KMS-11 (cell line): ENCODE results near the gene ARHGAP24.

Experiments
- H2AFZ ChIP-seq: fragments of 200-600 bp; sonication (generic); 2 replicates; pipeline ENCODE4 v1.6.1; 2016; ENCODE audit warnings: antibody characterized with exemption, mixed run types, low read depth
- H3K27ac ChIP-seq: fragments of 200-600 bp; sonication (generic); 2 replicates; pipeline ENCODE4 v1.6.1; 2016; ENCODE audit warnings: mild to moderate bottlenecking, mixed run types
- H3K27me3 ChIP-seq: fragments of 200-600 bp; sonication (generic); 2 replicates; pipeline ENCODE4 v1.6.1; 2017; ENCODE audit warnings: mild to moderate bottlenecking, low read depth, mixed run types, moderate library complexity; ENCODE audit not compliant: insufficient read depth
- H3K36me3 ChIP-seq: fragments of 200-600 bp; sonication (generic); 2 replicates; pipeline ENCODE4 v1.6.1; 2017; ENCODE audit warnings: mild to moderate bottlenecking, mixed run types; ENCODE audit not compliant: insufficient read depth
- H3K4me1 ChIP-seq: fragments of 200-600 bp; sonication (generic); 2 replicates; pipeline ENCODE4 v1.6.1; 2016; ENCODE audit warnings: mild to moderate bottlenecking, low read depth, mixed run types; ENCODE audit not compliant: poor library complexity, severe bottlenecking
- H3K4me2 ChIP-seq: fragments of 200-600 bp; sonication (generic); 2 replicates; pipeline ENCODE4 v1.7.0; 2016; ENCODE audit warnings: mild to moderate bottlenecking, mixed run types
- H3K4me3 ChIP-seq: fragments of 200-600 bp; sonication (generic); IDR thresholded peaks from 2 replicates; pipeline ENCODE4 v1.6.1; 2017; ENCODE audit warnings: low read depth, low read length, mixed read lengths; ENCODE audit not compliant: insufficient read depth
- H3K79me2 ChIP-seq: fragments of 200-600 bp; sonication (generic); 2 replicates; pipeline ENCODE4 v1.6.1; 2016; ENCODE audit warnings: low read depth, mixed run types; ENCODE audit not compliant: insufficient read depth
- H3K9ac ChIP-seq: fragments of 200-600 bp; sonication (generic); 2 replicates; pipeline ENCODE4 v1.6.1; 2016; ENCODE audit warnings: mild to moderate bottlenecking, mixed run types
- H4K20me1 ChIP-seq: fragments of 200-600 bp; sonication (generic); 2 replicates; pipeline ENCODE4 v1.6.1; 2016; ENCODE audit warnings: mild to moderate bottlenecking, mixed run types; ENCODE audit not compliant: insufficient read depth
- TF ChIP-seq, protein P1 (sequence below): fragments of 200-600 bp; sonication (generic); conservative IDR thresholded peaks from 2 replicates; pipeline ENCODE4 v1.6.1; 2017; ENCODE audit warnings: low read depth, mild to moderate bottlenecking, antibody characterized with exemption, low read length, moderate library complexity, mixed read lengths

Gene ARHGAP24

DNA sequence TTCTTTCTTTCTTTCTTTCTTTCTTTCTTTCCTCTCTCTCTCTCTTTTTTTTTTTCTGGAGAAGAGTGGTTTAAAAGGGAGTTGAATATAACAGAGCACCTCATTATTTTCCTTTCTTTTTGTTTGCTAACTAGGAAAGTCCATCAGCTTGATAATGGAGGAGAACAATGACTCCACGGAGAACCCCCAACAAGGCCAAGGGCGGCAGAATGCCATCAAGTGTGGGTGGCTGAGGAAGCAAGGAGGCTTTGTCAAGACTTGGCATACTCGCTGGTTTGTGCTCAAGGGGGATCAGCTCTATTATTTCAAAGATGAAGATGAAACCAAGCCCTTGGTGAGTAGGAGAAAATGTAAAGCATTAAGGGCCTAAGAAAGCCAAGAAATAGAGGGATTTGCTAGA is 95.4 kb downstream of the ARHGAP24 start:
- no peak overlapping the region for H3K9ac ChIP-seq
- no peaks in the 10 kb centered on the region for H3K79me2 ChIP-seq
- no peaks in the 10 kb centered on the region for H3K4me1 ChIP-seq
- H3K4me2 ChIP-seq: no peak overlapping the region
- H2AFZ ChIP-seq: no peak overlapping the region
- no peaks in the 10 kb centered on the region for H3K36me3 ChIP-seq
- H3K27me3 ChIP-seq: no peaks in the 10 kb centered on the region
- no peaks in the 10 kb centered on the region for H4K20me1 ChIP-seq
- TF ChIP-seq, protein P1, sequence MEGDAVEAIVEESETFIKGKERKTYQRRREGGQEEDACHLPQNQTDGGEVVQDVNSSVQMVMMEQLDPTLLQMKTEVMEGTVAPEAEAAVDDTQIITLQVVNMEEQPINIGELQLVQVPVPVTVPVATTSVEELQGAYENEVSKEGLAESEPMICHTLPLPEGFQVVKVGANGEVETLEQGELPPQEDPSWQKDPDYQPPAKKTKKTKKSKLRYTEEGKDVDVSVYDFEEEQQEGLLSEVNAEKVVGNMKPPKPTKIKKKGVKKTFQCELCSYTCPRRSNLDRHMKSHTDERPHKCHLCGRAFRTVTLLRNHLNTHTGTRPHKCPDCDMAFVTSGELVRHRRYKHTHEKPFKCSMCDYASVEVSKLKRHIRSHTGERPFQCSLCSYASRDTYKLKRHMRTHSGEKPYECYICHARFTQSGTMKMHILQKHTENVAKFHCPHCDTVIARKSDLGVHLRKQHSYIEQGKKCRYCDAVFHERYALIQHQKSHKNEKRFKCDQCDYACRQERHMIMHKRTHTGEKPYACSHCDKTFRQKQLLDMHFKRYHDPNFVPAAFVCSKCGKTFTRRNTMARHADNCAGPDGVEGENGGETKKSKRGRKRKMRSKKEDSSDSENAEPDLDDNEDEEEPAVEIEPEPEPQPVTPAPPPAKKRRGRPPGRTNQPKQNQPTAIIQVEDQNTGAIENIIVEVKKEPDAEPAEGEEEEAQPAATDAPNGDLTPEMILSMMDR: no peak
- H3K4me3 ChIP-seq: no peak overlapping the region
- H3K27ac ChIP-seq: no peak overlapping the region

DNA sequence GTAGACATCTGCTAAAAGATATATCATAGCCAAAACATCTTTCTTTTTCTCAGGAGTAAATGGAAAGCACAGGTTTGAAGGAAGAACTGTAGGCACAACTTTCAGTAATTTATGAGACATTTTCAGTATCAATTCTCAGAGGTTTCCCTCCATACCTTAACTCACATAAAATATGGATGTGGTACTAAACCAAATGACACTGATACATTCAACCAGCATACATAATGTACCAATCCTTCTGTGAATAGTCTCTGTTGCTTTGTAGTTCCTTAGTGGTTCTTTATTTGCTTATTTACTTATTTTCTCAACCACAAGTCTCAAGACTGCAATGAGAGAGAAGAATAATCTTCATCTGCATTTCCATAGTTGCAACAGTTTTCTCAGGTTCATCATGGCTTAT is 96.1 kb downstream of the ARHGAP24 start:
- Histone ChIP-seq H2AFZ (no peak overlapping the region), H3K9ac (no peak overlapping the region), H3K27ac (no peak overlapping the region), H3K4me1 (no peaks in the 10 kb centered on the region), H3K4me2 (no peak overlapping the region), H3K79me2 (no peaks in the 10 kb centered on the region), H3K36me3 (no peaks in the 10 kb centered on the region), H4K20me1 (no peaks in the 10 kb centered on the region), H3K4me3 (no peak overlapping the region), H3K27me3 (no peaks in the 10 kb centered on the region)
- TF ChIP-seq, protein P1: no peak

DNA sequence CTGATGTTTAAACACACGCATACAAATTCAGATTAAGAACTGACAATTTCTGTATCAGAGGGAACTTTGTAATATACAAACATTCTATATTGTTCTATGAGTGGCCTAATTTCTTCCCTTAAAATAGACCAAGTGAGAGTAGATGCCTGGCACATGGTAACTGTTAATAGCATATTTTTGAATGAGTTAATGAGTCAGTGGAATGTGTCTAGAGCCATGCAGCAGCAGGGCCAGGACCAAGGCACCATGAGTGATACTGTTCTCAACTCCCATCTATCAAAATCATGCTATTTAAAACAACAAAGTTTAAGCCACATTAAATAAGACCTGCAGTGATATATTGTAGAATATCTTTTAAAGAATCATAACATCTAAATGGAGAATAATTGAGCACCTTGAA is 98.3 kb downstream of the ARHGAP24 start:
- no peak overlapping the region for H3K27ac ChIP-seq
- no peaks in the 10 kb centered on the region for H3K4me1 ChIP-seq
- H3K4me2 ChIP-seq: no peak overlapping the region
- no peak overlapping the region for H3K9ac ChIP-seq
- H3K27me3 ChIP-seq: no peaks in the 10 kb centered on the region
- TF ChIP-seq, protein P1: no peak
- no peak overlapping the region for H3K4me3 ChIP-seq
- H3K36me3 ChIP-seq: no peaks in the 10 kb centered on the region
- no peaks in the 10 kb centered on the region for H3K79me2 ChIP-seq
- H2AFZ ChIP-seq: no peak overlapping the region
- H4K20me1 ChIP-seq: no peaks in the 10 kb centered on the region

DNA sequence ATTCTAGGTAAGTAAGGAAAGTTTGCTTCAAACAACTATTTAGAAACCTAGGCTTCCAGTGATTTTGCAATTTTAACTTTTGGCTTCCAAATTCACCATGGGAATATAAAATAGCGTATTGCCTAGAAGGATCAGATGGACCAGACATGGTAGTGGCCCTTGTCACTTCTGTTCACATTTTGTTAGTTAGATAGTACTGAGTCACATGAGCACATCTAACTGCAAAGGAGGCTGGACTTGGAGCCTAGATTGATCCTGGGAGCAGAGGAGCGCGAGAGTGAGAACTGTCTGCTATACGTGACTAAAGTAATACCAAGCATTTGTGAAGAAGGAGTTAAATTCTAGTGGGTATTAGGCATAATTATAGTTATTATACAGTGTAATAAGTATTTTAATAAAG is 102.4 kb downstream of the ARHGAP24 start:
- Histone ChIP-seq H3K36me3 (no peaks in the 10 kb centered on the region), H3K27ac (no peak overlapping the region), H2AFZ (no peak overlapping the region), H3K4me3 (no peak overlapping the region), H3K4me1 (no peaks in the 10 kb centered on the region), H3K4me2 (no peak overlapping the region), H3K9ac (no peak overlapping the region), H3K79me2 (no peaks in the 10 kb centered on the region), H4K20me1 (no peaks in the 10 kb centered on the region), H3K27me3 (no peaks in the 10 kb centered on the region)
- TF ChIP-seq, protein P1: no peak

DNA sequence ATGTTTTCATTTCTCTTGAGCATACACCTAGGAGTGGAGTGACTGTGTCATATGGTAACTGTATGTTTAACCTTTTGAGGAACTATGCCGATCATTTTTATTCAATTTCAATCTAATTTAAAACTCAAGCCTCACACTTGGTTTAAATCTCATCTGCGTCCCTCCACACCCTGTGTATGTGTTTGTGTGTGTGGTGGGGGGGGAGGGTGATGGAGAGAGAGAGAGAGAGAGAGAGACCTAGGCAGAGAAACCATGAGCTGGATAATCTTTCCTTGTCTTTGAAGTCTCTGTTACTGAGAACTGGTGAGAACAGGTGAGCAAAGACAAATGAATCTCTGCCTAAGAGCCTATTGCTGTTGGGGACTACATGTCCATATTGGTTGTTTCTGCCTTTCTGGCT is 105.0 kb downstream of the ARHGAP24 start:
- H3K79me2 ChIP-seq: no peaks in the 10 kb centered on the region
- no peak overlapping the region for H3K4me3 ChIP-seq
- H3K27me3 ChIP-seq: no peaks in the 10 kb centered on the region
- TF ChIP-seq, protein P1: no peak
- H3K4me1 ChIP-seq: no peaks in the 10 kb centered on the region
- H4K20me1 ChIP-seq: no peaks in the 10 kb centered on the region
- no peak overlapping the region for H3K4me2 ChIP-seq
- H2AFZ ChIP-seq: no peak overlapping the region
- H3K36me3 ChIP-seq: no peaks in the 10 kb centered on the region
- H3K9ac ChIP-seq: no peak overlapping the region
- H3K27ac ChIP-seq: no peak overlapping the region
